NCI-H748 treated with DMSO at 0.1 percent for 48 hours (cell line): ENCODE measurements around the gene FBN2.
"Not testable (repeated sequence)": the region's sequence is repeated elsewhere in the genome, so short reads cannot be mapped to it uniquely, and the experiment has no call there.

ENCODE experiments used
- DNase-seq: peaks from one replicate; lab custom pipeline; 2025; lab: John Stamatoyannopoulos, UW

The FBN2 gene

DNA sequence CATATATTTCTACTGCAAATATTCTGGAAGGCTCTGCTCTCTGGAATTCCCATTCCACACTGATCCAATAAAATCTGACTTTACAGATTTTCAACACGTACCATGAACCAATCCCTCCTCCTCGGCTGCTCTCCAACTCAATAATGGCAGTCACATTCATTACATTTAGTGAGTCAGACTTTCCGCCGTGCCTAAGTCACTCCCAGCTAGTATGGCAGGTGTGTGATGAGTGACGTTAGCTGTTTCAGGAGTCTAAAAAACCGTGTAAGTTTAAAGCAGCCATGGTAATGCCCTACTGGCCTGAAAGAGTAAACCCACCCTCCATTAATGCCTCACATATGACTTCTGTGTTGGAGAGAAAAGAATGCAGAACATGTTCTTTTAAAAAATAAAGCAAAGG lies 3.3 kb downstream of the FBN2 start:
- no peak for DNase-seq

DNA sequence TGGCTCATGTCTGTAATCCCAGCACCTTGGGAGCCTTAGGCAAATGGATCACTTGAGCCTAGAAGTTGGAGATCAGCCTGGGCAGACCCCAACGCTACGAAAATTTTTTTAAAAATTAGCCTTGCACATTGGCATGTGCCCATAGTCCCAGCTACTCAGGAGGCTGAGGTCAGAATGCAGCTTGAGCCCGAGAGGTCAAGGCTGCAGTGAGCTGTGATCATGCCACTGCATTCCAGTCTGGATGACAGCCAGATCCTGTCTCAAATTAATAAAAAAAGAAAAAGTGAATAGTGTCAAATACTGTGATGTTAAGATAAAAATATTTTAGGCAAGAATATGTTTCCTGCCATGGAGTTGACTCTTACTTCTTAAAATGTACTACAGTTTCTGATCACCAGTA lies 5.3 kb downstream of the FBN2 start:
- DNase-seq, result no peak

DNA sequence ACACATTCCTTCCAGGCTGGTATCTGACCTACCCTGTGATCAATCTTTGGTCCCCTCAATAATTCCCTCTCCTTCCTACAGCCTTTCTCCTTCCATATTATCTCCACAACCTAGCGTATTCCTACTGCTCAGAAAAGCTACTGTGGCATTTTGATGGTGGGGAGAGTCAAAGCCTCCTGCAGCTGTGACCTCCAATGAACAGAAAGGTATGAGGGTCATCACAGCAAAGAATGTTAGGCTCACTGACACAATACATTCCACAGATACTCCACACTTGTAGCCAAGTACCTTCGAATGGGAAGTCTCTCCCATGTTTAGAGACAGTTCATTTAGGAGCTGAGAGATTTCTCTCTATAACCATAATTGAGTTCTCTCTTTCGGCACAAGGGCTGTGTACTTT lies 5.9 kb downstream of the FBN2 start:
- no peak for DNase-seq

DNA sequence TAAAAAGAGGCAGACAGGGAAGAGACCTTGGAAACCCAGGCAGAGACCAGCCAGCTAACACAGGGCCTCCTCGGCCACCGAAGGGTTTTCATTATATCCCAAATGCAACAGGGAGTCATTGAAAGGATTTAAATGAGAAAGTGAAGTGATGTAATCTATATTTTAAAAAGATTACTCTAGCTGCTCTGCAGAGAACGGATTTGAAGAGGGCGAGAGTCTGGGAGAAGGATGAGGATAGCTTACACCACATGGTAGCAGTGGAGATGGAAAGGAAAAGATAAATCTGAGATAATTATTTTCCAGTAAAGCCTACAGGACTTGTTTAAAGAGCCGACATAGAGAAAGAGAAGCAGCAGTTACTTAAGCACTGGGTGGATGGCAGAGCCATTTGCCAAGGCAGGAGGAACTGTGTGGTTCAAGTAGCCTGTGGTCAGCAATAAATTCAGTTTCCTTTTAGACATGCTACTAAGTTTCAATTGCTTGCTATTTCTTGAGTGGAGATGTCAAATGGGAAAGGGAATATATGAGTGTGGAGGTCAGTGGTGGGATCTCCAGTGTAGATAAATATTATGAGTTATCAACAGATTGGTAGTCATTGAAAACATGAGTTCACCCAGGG lies 9.3 kb downstream of the FBN2 start:
- no peak for DNase-seq

DNA sequence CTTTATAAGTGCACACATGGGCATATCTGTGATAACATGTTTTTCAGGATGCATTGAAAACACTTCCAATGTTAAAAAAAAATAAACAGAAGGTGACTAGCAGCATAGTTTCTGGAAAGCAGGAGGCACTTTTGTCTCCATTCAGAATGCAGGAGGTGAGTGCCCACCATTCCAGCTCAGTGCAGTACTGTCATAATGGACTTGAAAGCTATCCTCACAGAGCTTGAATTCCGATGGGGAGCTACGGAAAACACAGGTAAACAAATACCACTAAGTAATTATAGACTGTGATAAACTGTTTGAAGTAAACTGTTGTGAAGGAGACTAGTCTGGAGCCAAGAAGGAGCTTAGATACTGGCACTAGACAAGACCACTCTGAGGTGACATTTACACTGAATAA lies 9.9 kb downstream of the FBN2 start:
- DNase-seq, result no peak

DNA sequence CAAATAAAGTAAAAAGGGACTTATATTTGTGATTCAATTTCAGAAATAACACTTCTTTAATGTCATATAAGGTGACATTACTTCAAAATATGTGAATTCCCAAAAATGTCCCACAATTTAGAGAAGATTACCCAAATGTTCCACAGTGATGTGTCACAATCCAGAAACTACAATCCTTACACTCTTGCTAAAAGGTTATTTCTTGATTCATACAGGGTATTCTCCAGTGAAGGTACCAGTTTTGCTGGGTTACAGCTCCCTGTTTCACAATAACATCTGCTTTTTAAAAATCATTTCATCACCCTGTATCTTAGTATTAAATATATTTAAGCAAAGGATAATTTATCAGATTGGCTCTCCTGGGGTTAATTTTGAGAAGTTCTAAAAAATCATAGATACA lies 11.0 kb downstream of the FBN2 start:
- DNase-seq, result no peak

DNA sequence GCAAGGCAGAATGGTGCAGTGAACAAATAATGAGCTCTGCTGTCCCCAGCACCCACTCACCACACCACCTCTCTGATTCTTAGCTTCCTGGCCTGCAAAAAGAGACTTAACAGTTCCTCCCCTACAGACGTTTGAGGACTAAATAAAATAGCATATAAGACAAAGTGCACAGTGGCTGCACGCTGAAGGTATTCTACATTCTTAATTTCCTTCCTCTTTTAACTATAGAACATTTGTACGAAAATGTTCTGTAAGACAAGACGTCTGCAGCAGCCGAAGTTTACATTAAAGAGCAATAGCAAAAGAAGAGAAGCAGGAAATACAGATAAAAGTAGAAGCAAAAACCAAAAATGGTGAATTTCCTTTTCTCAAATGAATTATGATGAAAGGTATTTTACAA lies 15.7 kb downstream of the FBN2 start:
- DNase-seq, result no peak

DNA sequence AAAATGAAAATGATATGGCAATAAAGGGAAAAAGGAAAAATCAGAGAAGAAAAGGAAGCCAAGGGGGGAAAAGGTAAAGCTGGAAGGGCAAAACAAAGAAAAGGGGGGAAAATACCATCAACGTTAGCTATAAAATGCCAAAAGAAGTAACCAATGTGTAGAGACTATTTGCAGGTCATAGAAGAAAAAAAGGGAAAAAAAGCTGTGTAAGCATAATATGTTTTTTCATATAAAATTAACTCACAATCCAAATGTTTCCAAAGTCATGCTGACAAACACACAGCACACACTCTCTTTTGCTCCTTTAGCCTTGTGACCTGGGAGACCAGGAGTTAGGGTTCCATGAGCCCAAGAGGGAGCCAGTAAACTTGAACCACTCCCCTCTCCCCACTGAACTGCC lies 18.2 kb downstream of the FBN2 start:
- no peak for DNase-seq

DNA sequence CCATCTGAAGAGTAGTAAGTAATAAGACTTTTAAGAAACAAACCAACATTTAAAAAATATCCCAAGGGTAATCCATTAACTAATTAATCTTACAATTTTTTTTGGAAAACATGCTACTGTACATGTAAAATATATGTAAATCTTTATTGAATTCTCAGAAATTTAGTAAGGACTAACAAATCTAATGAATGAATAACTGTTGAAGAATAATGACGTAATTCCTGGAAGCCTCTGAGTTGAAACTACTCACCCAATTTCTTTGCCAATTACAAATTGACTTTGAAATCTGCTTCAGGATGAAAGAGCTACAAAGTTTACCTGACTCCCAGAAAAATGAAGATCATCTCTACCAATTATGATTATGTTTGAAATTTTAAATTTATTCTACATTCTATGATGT lies 21.1 kb downstream of the FBN2 start:
- no peak for DNase-seq

DNA sequence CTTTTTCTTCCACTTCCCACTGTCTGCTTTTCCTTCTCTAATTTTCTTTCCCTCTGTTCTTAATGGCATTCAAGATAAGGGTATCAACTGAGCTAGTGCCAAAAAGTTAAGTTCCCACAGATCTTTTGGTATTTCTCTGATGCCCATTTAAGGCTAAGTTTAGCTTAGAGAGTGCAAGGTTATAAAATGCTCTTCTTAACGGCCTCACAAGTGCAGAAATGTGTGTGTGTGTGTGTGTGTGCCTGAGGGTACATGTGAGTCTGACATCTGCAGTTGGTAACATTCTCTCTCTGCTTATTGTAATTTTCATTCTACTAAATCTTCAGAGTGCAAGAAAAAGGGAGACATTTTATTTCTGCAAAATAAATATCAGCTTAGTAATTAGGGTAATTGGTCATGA lies 24.2 kb downstream of the FBN2 start:
- DNase-seq, result no peak

DNA sequence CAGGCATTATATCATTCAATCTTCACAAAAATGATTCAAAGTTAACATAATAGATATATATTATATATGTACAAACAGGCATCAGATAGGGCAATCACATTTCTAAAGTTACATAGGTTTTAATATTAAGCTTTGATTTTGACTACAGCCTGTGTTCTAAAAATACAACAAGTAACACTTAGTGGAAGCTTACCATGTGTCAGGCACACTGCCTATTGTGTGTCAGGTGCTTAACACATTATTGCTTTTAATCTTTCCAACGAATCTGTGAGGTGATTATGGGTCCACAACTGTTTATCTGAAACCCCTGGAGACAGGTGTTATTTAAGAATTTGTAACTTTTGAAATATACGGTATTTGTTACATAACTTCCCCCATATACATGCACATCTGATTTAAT lies 25.2 kb downstream of the FBN2 start:
- no peak for DNase-seq

DNA sequence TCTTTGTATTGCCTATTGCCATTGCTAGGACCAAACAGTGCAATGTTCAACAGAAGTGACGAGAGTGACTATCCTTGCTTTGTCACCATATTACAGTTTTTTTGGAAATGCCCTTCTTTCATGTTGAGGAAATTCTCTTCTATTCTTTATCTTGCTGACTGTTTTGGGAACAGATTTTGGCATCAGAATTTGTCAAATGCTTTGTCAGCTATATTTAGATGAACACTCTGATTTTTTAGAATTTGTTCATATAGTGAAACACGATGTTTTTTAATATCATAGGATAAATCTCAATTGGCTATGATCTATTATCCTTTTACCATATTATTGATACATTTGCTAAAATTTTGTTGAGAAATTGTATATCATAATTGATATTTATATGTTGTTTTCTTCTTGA lies 31.4 kb downstream of the FBN2 start:
- DNase-seq, result no peak

DNA sequence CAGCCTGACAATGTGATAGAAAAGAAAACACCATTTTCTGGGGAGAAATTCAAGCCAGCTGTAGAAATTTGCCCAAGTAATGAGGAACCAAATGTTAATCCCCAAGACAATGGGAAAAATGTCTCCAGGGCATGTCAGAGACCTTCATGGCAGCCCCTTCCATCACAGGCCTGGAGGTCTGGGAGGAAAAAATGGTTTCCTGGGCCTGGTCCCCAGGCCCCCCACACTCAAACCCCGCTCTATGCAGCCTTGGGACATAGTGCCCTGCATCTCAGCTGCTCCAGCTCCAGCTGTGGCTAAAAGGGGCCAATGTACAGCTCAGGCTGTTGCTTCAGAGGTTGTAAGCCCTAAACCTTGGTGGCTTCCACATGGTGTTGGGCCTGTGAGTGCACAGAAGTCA lies 34.3 kb downstream of the FBN2 start:
- DNase-seq, result not testable (repeated sequence)

DNA sequence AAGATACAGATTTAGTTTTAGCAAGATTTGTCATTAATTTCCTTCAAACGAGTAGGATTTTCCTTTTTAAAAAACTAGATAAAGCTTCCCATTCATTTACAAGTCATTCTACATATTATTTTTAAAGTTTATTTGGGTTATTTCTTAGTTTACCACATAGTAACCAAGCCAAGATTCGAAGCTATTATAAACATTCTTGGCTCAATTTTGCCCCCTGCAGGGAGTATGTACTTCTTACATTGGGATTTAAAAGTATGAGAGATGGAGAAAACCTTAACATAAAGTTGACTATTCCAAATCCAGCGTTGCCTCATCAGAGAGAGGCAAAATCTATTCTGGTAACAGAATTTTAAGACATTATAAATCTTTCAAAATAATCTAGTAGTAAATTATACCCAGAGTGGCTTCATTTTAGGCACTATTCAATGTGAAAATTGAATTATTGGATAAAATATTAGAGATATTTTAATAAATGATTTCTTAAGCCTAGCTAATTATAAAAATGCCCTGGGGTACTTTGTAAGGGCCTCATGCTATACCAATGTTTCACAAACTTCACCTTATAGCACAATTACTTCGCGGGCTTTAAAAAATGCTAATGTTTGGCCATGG lies 39.1 kb downstream of the FBN2 start:
- DNase-seq, result no peak

DNA sequence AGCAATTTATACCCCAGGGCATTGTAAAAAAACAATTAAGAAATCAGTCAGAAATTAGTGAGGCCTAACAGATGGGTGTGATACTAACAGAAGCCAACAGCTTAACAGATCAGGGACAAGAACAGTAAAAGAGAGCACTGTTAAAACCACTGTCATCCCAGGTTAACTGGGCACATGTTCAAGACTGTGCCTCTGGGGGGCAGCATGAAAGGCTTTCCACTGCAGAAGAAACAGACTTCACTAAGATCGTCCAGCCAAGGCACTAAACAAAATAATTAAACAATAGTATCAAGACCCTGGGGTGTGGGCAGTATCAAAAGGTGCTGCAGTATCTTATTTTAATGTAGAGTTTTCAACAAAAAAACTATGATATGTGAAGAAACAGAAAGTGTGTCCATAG lies 43.5 kb downstream of the FBN2 start:
- DNase-seq, result no peak

DNA sequence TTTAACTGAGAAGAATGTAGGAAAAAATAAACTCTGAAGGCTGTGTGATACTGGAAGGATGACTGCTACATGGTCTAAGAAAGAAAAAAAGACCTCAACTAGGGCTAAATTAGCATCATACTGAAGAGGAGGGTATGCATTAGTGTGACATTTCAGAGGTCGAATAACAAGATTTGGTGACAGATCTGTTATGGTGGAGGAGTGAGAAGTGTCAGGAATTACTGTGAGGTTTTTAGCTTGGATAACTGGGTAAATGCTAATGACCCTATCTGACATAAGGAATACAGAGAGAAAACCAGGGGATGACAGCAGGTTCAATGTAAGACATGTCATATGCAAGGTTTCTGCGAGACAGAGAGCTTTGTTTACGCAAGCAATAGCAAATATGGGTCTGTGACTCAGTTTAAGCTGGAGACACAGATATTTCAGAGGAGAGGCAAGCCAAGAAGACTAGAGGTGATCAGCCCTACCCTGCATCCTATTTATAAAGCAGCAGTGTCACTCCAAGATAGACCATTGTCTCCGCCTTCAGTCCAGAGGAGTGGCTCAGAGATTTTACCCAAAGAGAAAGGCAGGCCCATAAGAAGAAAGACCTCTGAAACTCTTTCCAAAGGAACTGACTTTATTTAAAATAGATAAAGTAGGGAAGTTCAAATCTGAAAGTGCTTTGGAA lies 44.3 kb downstream of the FBN2 start:
- DNase-seq, result no peak

DNA sequence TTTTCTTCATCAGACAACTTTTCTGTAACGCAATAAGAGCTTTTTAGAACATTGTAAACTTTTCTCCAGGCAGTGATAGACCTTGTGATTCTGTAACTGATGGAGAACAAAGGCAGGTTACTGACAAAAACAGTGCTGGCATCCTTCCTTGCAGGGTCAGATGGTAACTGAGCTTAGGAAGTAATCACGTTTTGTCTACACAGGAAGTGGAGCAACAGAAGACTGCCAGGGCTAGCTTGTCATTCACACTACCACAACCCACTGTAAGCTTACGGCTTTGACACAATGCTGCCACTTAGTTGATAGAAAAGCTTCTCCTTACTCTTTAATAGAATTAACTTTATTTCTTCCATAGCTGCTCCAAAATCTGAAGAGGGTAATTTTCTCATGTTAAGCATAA lies 46.8 kb downstream of the FBN2 start:
- no peak for DNase-seq

DNA sequence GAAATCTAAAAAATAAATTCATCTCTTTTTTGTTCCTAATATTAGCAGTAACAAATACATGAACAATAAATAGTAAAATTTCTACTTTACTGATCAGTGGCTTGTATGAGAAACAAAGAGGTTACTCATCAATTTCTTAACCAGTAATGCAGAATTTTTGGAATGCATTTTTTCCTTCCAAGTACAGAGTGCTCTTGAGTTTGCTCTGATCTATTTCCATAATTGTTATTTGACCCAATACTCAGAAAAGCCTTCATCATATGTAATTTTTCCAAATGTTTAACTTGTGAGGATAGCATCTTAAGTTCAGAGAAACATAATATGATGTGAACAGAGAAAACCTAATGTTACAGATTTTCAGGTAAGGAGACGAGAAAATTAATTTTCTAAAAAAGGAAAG lies 47.3 kb downstream of the FBN2 start:
- DNase-seq, result no peak

DNA sequence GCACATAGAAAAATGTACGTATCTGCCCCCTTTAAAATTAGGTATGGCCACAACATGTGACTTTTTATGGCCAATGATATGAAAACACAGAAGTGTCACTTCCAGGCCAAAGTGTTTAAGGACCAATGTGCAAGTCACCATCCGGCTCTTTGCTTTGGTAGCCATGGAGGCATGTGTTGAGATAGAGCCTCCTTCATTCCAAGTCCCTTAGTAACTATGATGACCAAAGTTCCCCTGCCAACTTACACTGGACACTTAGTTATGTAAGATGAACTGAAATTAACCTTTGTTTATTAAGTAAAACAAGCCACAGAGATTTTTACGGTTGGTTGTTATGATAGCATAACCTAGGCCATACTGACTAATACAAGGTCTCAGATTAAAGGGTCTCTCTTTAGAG lies 51.0 kb downstream of the FBN2 start:
- DNase-seq, result no peak

DNA sequence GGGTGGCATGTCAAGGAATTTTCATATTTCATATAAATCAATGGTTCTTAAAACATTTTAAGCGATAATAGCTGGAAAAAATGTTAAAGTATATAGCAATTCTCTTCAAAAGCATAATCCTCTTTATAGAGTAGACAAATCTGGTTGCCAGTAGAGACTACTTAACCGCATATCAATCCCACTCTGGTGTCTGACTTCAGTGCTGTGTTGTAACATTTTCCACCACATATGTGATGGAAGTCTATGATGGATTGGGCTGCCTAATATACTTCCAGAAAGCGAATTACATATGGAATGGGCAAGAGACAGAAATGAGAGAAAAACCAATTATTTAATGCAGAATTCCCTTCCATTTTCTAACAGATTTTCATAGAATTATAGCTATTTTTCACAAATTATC lies 54.3 kb downstream of the FBN2 start:
- DNase-seq, result no peak

DNA sequence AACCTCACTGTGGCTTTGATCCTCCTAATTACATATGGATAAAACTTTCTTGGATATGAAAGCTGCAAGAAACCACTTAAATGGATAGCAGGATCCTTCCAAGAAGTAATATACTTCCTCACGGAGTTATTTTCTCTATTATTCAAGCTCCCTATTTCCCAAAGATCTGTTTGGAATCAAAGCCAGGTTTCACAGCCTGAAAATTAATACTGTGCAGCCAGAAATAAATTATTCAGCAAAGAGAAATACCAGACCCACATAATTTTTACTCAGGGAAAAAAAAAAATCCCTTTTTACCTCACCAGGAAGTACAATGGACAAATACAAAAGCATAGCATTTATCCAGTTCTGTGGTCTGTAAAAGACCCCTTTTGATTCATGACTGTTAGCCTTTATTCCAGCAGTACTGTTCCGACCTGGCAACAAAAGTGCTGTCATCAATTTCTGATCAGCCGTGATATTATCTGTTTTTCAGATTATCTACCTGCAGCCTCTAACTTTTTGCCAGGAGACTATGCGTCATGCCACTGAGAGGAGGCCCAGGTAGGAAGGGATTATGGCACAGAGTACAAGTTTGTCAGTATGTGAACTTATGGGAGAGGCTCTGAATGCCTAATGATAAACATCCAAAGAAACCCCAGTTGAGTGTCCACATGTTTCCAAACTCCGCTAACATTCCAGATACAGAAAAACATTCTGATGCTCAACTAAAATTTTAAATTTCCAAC lies 57.0 kb downstream of the FBN2 start:
- DNase-seq, result no peak

DNA sequence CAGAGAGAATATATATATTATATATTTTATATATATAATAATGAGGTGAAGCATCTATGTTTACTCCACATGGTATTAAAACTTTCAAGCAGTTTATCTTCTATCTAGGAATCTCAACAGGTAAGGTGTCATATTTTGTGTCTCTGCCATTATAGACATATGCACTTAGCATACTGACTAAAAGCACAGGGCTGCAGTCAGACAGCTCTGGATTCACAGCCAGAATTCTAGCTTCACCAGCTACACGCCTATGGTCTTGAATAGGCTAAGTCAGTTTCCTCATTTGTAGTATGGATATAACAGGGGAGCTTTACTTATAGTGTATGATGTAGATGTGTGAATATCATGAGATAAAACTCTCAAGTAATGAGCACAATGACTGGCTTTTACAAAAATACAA lies 57.9 kb downstream of the FBN2 start:
- no peak for DNase-seq
